H9 (cell line): Measurements from ENCODE around the gene KCNK16. TPM values are rescaled to one million over a fixed set of nuclear protein-coding genes. Genes with fewer than 3 reads are reported as not detected.

Experiments
- DNase-seq: peaks from one replicate; pipeline ENCODE4 v3.0.0-alpha.2; 2017
- H2AFZ ChIP-seq: one replicate; pipeline ENCODE4 v1.6.1; 2013; ENCODE audit warnings: mild to moderate bottlenecking, low read length, control low read depth, moderate library complexity
- H2AK5ac ChIP-seq: 2 replicates; pipeline ENCODE4 v1.6.1; 2013; ENCODE audit warnings: low read length, control low read depth, mixed read lengths; ENCODE audit not compliant: insufficient read length
- H2BK120ac ChIP-seq: one replicate; pipeline ENCODE4 v1.6.1; 2013; ENCODE audit warnings: low read depth, mild to moderate bottlenecking, low read length, control low read depth, inconsistent platforms; ENCODE audit not compliant: poor library complexity, severe bottlenecking
- H2BK12ac ChIP-seq: 2 replicates; pipeline ENCODE4 v1.6.1; 2013; ENCODE audit warnings: low read length, control low read depth, mixed read lengths, low read depth; ENCODE audit not compliant: insufficient read length
- H2BK15ac ChIP-seq: 2 replicates; pipeline ENCODE4 v1.6.1; 2013; ENCODE audit warnings: low read depth, low read length, control low read depth
- H2BK20ac ChIP-seq: one replicate; pipeline ENCODE4 v1.6.1; 2013; ENCODE audit warnings: low read depth, mild to moderate bottlenecking, low read length, control low read depth, inconsistent platforms; ENCODE audit not compliant: poor library complexity, severe bottlenecking
- H2BK5ac ChIP-seq: 2 replicates; pipeline ENCODE4 v1.6.1; 2013; ENCODE audit warnings: low read length, control low read depth, mixed read lengths; ENCODE audit not compliant: insufficient read length
- H3K14ac ChIP-seq: 2 replicates; pipeline ENCODE4 v1.6.1; 2013; ENCODE audit warnings: low read length, control low read depth; ENCODE audit not compliant: insufficient read depth
- H3K18ac ChIP-seq: 2 replicates; pipeline ENCODE4 v1.6.1; 2013; ENCODE audit warnings: low read depth, mild to moderate bottlenecking, mixed read lengths, low read length, control low read depth; ENCODE audit not compliant: insufficient read length
- H3K23ac ChIP-seq: 2 replicates; pipeline ENCODE4 v1.6.1; 2013; ENCODE audit warnings: low read length, control low read depth, mixed read lengths, low read depth; ENCODE audit not compliant: insufficient read length
- H3K23me2 ChIP-seq: 2 replicates; pipeline ENCODE4 v1.6.1; 2013; ENCODE audit warnings: low read depth, mild to moderate bottlenecking, mixed read lengths, low read length, control low read depth; ENCODE audit not compliant: insufficient read length, poor library complexity, severe bottlenecking
- H3K27ac ChIP-seq: 2 replicates; pipeline ENCODE4 v1.5.1; 2013; ENCODE audit warnings: low read length, control low read depth, mixed read lengths, low read depth; ENCODE audit not compliant: insufficient read length
- H3K27me3 ChIP-seq: 2 replicates; pipeline ENCODE4 v1.6.1; 2013; ENCODE audit warnings: low read length, control low read depth, inconsistent platforms; ENCODE audit not compliant: insufficient read depth
- H3K4ac ChIP-seq: 2 replicates; pipeline ENCODE4 v1.6.1; 2013; ENCODE audit warnings: low read depth, mild to moderate bottlenecking, control low read depth, inconsistent platforms, low read length, moderate library complexity
- H3K4me1 ChIP-seq: 2 replicates; pipeline ENCODE4 v1.6.1; 2013; ENCODE audit warnings: low read length, control low read depth, inconsistent platforms; ENCODE audit not compliant: insufficient read depth
- H3K4me2 ChIP-seq: 2 replicates; pipeline ENCODE4 v1.6.1; 2013; ENCODE audit warnings: low read length, control low read depth, mixed read lengths; ENCODE audit not compliant: insufficient read length, insufficient read depth
- H3K56ac ChIP-seq: 2 replicates; pipeline ENCODE4 v1.6.1; 2013; ENCODE audit warnings: low read depth, mild to moderate bottlenecking, mixed read lengths, low read length, control low read depth; ENCODE audit not compliant: insufficient read length
- H3K79me1 ChIP-seq: 2 replicates; pipeline ENCODE4 v1.6.1; 2013; ENCODE audit warnings: low read depth, mild to moderate bottlenecking, moderate library complexity, low read length, control low read depth, inconsistent platforms; ENCODE audit not compliant: insufficient read depth, poor library complexity, severe bottlenecking
- H3K79me2 ChIP-seq: 2 replicates; pipeline ENCODE4 v1.6.1; 2013; ENCODE audit warnings: low read length, control low read depth, inconsistent platforms; ENCODE audit not compliant: insufficient read depth
- H3K9ac ChIP-seq: 2 replicates; pipeline ENCODE4 v1.6.1; 2013; ENCODE audit warnings: low read length, control low read depth, mixed read lengths; ENCODE audit not compliant: insufficient read length; ENCODE audit errors: extremely low read depth
- H3K9me3 ChIP-seq: one replicate; pipeline ENCODE4 v1.6.1; 2013; ENCODE audit warnings: low read depth, low read length, inconsistent platforms; ENCODE audit not compliant: control insufficient read depth
- H3T11ph ChIP-seq: one replicate; pipeline ENCODE4 v1.6.1; 2013; ENCODE audit warnings: mild to moderate bottlenecking, low read length, control low read depth, inconsistent platforms
- H4K20me1 ChIP-seq: one replicate; pipeline ENCODE4 v1.6.1; 2013; ENCODE audit not compliant: control insufficient read depth, insufficient read length, insufficient read depth
- H4K5ac ChIP-seq: 2 replicates; pipeline ENCODE4 v1.6.1; 2013; ENCODE audit warnings: low read depth, mild to moderate bottlenecking, mixed read lengths, low read length, control low read depth; ENCODE audit not compliant: insufficient read length
- H4K8ac ChIP-seq: replicated peaks from 2 replicates; pipeline ENCODE4 v1.6.1; 2013; ENCODE audit warnings: low read length, control low read depth, mixed read lengths, low read depth; ENCODE audit not compliant: insufficient read length
- H4K91ac ChIP-seq: 2 replicates; pipeline ENCODE4 v1.6.1; 2013; ENCODE audit warnings: low read depth, mild to moderate bottlenecking, moderate library complexity, mixed read lengths, low read length, control low read depth; ENCODE audit not compliant: insufficient read length
- H3K27ac Mint-ChIP-seq, 3 experiments: 2 replicates in 2 of 3; 3 replicates in 1 of 3; pipeline ENCODE4 v1.8.0; 2020 to 2021; ENCODE audit warnings: mixed read lengths in 3 of 3, mild to moderate bottlenecking in 1 of 3, moderate library complexity in 1 of 3
- H3K27me3 Mint-ChIP-seq: 2 replicates; pipeline ENCODE4 v1.8.0; 2021; ENCODE audit warnings: low read depth, mild to moderate bottlenecking, moderate library complexity, mixed read lengths
- H3K36me3 Mint-ChIP-seq, 3 experiments: 2 replicates in 2 of 3; 3 replicates in 1 of 3; pipeline ENCODE4 v1.8.0; 2020 to 2021; ENCODE audit warnings: low read depth in 3 of 3, mixed read lengths in 3 of 3; ENCODE audit not compliant: insufficient read depth in 1 of 3
- H3K4me1 Mint-ChIP-seq, 2 experiments: 2 replicates each; pipeline ENCODE4 v1.8.0; 2020; ENCODE audit warnings: mixed read lengths in 2 of 2
- H3K4me3 Mint-ChIP-seq, 2 experiments: 2 replicates in 1 of 2; 3 replicates in 1 of 2; pipeline ENCODE4 v1.8.0; 2020 to 2021; ENCODE audit warnings: mild to moderate bottlenecking in 2 of 2, mixed read lengths in 2 of 2, moderate library complexity in 1 of 2
- H3K9me3 Mint-ChIP-seq, 2 experiments: 2 replicates in 1 of 2; 3 replicates in 1 of 2; pipeline ENCODE4 v1.8.0; 2020; ENCODE audit warnings: mild to moderate bottlenecking in 2 of 2, mixed read lengths in 2 of 2, moderate library complexity in 1 of 2
- CTCF ChIP-seq: fragments of 200-600 bp; sonication (generic); conservative IDR thresholded peaks from 3 replicates; pipeline ENCODE4 v1.8.0; 2021; ENCODE audit warnings: antibody characterized with exemption, mild to moderate bottlenecking
- WGBS: extraction: QIAGEN DNeasy Blood & Tissue Kit; methylation state at CpG from one replicate; pipeline ENCODE4 v1.1.7; 2013; ENCODE audit warnings: missing lambda C conversion rate, low lambda C conversion rate, mixed read lengths; ENCODE audit not compliant: insufficient read length; ENCODE audit errors: extremely low coverage; 5-methylcytosine and 5-hydroxymethylcytosine counted together
- total RNA-seq: library from RNA; stranded (reverse); gene quantifications from 2 replicates; pipeline ENCODE4 v1.2.1, GENCODE V29; 2021

The KCNK16 gene
- total RNA-seq, 1 experiment from 2014 or later = not detected

- H3K4me1 Mint-ChIP-seq = peaks cover 2% of the 10 kb centered on the region in 2 experiments; a peak in 2 of 4 replicates
- H3K36me3 Mint-ChIP-seq = no peaks in the 10 kb centered on the region
- Histone ChIP-seq H2AFZ (no peak overlapping the region), H4K20me1 (no peaks in the 10 kb centered on the region), H3K56ac (no peak overlapping the region), H2BK5ac (no peak overlapping the region), H3K9me3 (no peaks in the 10 kb centered on the region), H2AK5ac (no peak overlapping the region), H3K18ac (no peak overlapping the region), H3T11ph (no peak overlapping the region), H4K5ac (no peak overlapping the region), H3K23ac (no peak overlapping the region), H2BK120ac (no peak overlapping the region), H4K8ac (no peak overlapping the region), H3K4me2 (no peak overlapping the region), H3K14ac (no peak overlapping the region), H3K27me3 (no peaks in the 10 kb centered on the region), H2BK12ac (no peak overlapping the region), H3K79me1 (no peaks in the 10 kb centered on the region), H3K4me1 (no peaks in the 10 kb centered on the region), H2BK20ac (no peak overlapping the region), H3K27ac (no peak overlapping the region), H3K9ac (no peak overlapping the region), H3K79me2 (no peaks in the 10 kb centered on the region), H3K4ac (no peak overlapping the region), H3K23me2 (no peaks in the 10 kb centered on the region), H2BK15ac (no peak overlapping the region), H4K91ac (no peak overlapping the region)
- DNase-seq = no peak
- H3K9me3 Mint-ChIP-seq = no peaks in the 10 kb centered on the region
- no peak for TF ChIP-seq CTCF
- H3K27ac Mint-ChIP-seq = no peak overlapping the region; a peak in 1 of 7 replicates
- H3K27me3 Mint-ChIP-seq = peaks cover 1% of the 10 kb centered on the region; the same call in 1 of the 2 replicates
- no peak overlapping the region for H3K4me3 Mint-ChIP-seq
- WGBS = no CpG with 5 or more reads among the region's 13 CpGs
These were observed 28.4 kb upstream of the KCNK16 start for GRCh38 chr6:39350723-39351505.
